ENCODE results near the gene CEP70.
"Not testable (repeated sequence)": the region's sequence is repeated elsewhere in the genome, so short reads cannot be mapped to it uniquely, and the experiment has no call there.

CEP70 gene

GRCh38 chr3:138509586-138509985 lies 84.5 kb downstream of the CEP70 start:
- DNase-seq = no peak

- DNase-seq = no peak
Observed at GRCh38 chr3:138507524-138507923, 86.5 kb downstream of the CEP70 start.

- peak; percentile 53 for DNase-seq
Observed at GRCh38 chr3:138498991-138499390, 95.1 kb downstream of the CEP70 start.

GRCh38 chr3:138497851-138498250 lies 96.2 kb downstream of the CEP70 start:
- no peak for DNase-seq

- DNase-seq = no peak
Observed at GRCh38 chr3:138497021-138497420, 97.0 kb downstream of the CEP70 start.

- no peak for DNase-seq
Observed at GRCh38 chr3:138496436-138496835, 97.6 kb downstream of the CEP70 start.

GRCh38 chr3:138495638-138496037 lies 98.4 kb downstream of the CEP70 start:
- DNase-seq = peak; percentile 24

- no peak for DNase-seq
Observed at GRCh38 chr3:138494607-138494929, 99.5 kb downstream of the CEP70 start.

GRCh38 chr3:138493804-138494606 lies 100.1 kb downstream of the CEP70 start:
- peak; percentile 31 for DNase-seq

- DNase-seq = no peak
Observed at GRCh38 chr3:138492980-138493675, 100.9 kb downstream of the CEP70 start.

GRCh38 chr3:138491971-138492370 lies 102.1 kb downstream of the CEP70 start:
- no peak for DNase-seq

GRCh38 chr3:138486580-138486979 lies 107.5 kb downstream of the CEP70 start:
- DNase-seq = not testable (repeated sequence)

GRCh38 chr3:138484672-138485071 lies 109.4 kb downstream of the CEP70 start:
- DNase-seq = not testable (repeated sequence)

- peak; percentile 85 for DNase-seq
Observed at GRCh38 chr3:138479438-138479863, 114.6 kb downstream of the CEP70 start.

GRCh38 chr3:138477801-138478200 lies 116.3 kb downstream of the CEP70 start:
- no peak for DNase-seq

GRCh38 chr3:138477120-138477519 lies 116.9 kb downstream of the CEP70 start:
- DNase-seq = no peak

- no peak for DNase-seq
Observed at GRCh38 chr3:138476526-138476925, 117.5 kb downstream of the CEP70 start.

- DNase-seq = no peak
Observed at GRCh38 chr3:138474163-138474562, 119.9 kb downstream of the CEP70 start.

GRCh38 chr3:138473391-138473790 lies 120.7 kb downstream of the CEP70 start:
- no peak for DNase-seq

- DNase-seq = peak; percentile 40
Observed at GRCh38 chr3:138472141-138472825, 121.8 kb downstream of the CEP70 start.

- no peak for DNase-seq
Observed at GRCh38 chr3:138471481-138471880, 122.6 kb downstream of the CEP70 start.

GRCh38 chr3:138470687-138471086 lies 123.4 kb downstream of the CEP70 start:
- DNase-seq = no peak

- DNase-seq = no peak
Observed at GRCh38 chr3:138469874-138470273, 124.2 kb downstream of the CEP70 start.

GRCh38 chr3:138468886-138469285 lies 125.2 kb downstream of the CEP70 start:
- DNase-seq = no peak
